ENCODE measurements around the gene GALR1.

DNA sequence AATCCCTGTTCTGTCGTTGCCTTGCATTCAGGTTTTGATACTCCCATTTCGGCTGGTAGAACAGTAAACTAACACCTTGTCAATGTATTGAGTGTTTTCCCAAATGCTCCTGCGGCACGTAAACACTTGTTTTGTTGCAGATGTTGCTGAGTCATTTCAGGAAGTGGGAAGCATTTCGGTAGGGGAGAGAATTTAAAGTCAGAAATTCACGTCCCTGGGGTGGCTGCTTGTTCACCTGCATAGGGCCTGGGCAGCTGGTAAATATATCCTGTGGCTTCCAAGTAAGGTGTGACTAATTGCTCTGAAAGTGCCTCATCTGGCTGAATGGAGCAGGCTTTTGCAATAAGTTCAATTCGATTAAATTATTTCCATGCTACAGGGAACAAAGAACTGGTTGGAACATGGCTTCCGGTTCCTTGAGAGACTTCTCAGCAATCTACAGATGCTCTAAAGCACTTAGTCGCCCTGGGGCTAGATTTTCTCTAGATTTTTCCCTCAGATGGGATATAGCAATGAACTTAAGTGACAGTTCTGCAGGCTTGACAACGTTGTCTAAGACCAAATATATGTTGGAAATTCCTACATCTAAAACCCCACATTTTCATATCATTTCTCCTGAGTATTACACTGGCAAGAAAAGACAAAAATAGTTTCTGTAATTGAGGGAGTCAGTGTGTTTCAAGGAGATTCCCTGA, 5.2 kb downstream of the GALR1 start:
- TF ChIP-seq, protein P1, sequence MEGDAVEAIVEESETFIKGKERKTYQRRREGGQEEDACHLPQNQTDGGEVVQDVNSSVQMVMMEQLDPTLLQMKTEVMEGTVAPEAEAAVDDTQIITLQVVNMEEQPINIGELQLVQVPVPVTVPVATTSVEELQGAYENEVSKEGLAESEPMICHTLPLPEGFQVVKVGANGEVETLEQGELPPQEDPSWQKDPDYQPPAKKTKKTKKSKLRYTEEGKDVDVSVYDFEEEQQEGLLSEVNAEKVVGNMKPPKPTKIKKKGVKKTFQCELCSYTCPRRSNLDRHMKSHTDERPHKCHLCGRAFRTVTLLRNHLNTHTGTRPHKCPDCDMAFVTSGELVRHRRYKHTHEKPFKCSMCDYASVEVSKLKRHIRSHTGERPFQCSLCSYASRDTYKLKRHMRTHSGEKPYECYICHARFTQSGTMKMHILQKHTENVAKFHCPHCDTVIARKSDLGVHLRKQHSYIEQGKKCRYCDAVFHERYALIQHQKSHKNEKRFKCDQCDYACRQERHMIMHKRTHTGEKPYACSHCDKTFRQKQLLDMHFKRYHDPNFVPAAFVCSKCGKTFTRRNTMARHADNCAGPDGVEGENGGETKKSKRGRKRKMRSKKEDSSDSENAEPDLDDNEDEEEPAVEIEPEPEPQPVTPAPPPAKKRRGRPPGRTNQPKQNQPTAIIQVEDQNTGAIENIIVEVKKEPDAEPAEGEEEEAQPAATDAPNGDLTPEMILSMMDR (IDR thresholded peaks at IDR 0.05): no peak
- TF ChIP-seq POLR2A (IDR thresholded peaks at IDR 0.05): no peak
